Common myeloid progenitor, CD34-positive (primary cell): ENCODE data around the gene IMMP2L.
A peak's percentile ranks its signal among the peaks of the same experiment; 100 is the strongest.

Experiments used
- CTCF ChIA-PET: fragments of 350-600 bp; sonication (Branson Sonifier 250); formaldehyde crosslinking; loops from one replicate; lab custom pipeline; 2021; ENCODE audit warnings: antibody characterized with exemption; lab: Charles Lee
- POLR2A ChIA-PET: fragments of 350-600 bp; sonication (Branson Sonifier 250); formaldehyde crosslinking; loops from one replicate; lab custom pipeline; 2021; ENCODE audit warnings: antibody characterized with exemption; lab: Charles Lee
- DNase-seq, 3 donors: peaks; one replicate each; pipeline versions ENCODE4 v3.0.0 to v3.0.0-alpha.2; 2013
- H3K27ac ChIP-seq, 2 experiments: 1 replicate in 1 of 2; 2 replicates in 1 of 2; pipeline ENCODE4 v1.7.0; 2013; ENCODE audit warnings: inconsistent platforms in 2 of 2, low read length in 2 of 2, mild to moderate bottlenecking in 2 of 2, low read depth in 1 of 2, moderate library complexity in 1 of 2; ENCODE audit not compliant: severe bottlenecking in 2 of 2, insufficient read depth in 1 of 2, poor library complexity in 1 of 2
- H3K27me3 ChIP-seq, 5 experiments: replicated peaks in 2 of 5; 1 replicate in 3 of 5; 2 replicates in 2 of 5; pipeline versions ENCODE4 v1.6.1 to v1.7.0; 2013; ENCODE audit warnings: low read length in 4 of 5, mild to moderate bottlenecking in 2 of 5, moderate library complexity in 2 of 5, inconsistent platforms in 1 of 5; ENCODE audit not compliant: insufficient read depth in 5 of 5, control insufficient read depth in 4 of 5
- H3K36me3 ChIP-seq, 4 experiments: 1 replicate in 2 of 4; 2 replicates in 2 of 4; pipeline versions ENCODE4 v1.6.1 to v1.7.0; 2013; ENCODE audit warnings: low read length in 3 of 4, control low read depth in 1 of 4, mild to moderate bottlenecking in 1 of 4; ENCODE audit not compliant: control insufficient read depth in 4 of 4, insufficient read depth in 4 of 4
- H3K4me1 ChIP-seq, 4 experiments: 1 replicate in 3 of 4; 2 replicates in 1 of 4; pipeline versions ENCODE4 v1.6.1 to v1.7.1; 2013; ENCODE audit warnings: low read length in 3 of 4, mild to moderate bottlenecking in 3 of 4, control low read depth in 1 of 4, inconsistent platforms in 1 of 4, moderate library complexity in 1 of 4; ENCODE audit not compliant: control insufficient read depth in 4 of 4, insufficient read depth in 4 of 4; ENCODE audit errors: control extremely low read depth in 1 of 4
- H3K4me3 ChIP-seq, 7 experiments: 1 replicate in 4 of 7; 2 replicates in 3 of 7; pipeline versions ENCODE4 v1.5.1 to v1.7.0; 2013; ENCODE audit warnings: mild to moderate bottlenecking in 7 of 7, low read length in 6 of 7, moderate library complexity in 6 of 7, inconsistent platforms in 2 of 7, low read depth in 2 of 7, control low read depth in 1 of 7; ENCODE audit not compliant: insufficient read depth in 4 of 7, control insufficient read depth in 1 of 7; ENCODE audit errors: extremely low read depth in 1 of 7
- H3K9me3 ChIP-seq, 5 experiments: 1 replicate in 4 of 5; 2 replicates in 1 of 5; pipeline versions ENCODE4 v1.6.1 to v1.7.1; 2013; ENCODE audit warnings: low read length in 4 of 5, mild to moderate bottlenecking in 2 of 5, inconsistent platforms in 1 of 5, low read depth in 1 of 5, moderate library complexity in 1 of 5; ENCODE audit not compliant: control insufficient read depth in 4 of 5, insufficient read depth in 2 of 5; ENCODE audit errors: control extremely low read depth in 1 of 5
- WGBS: methylation state at CpG from one replicate; pipeline ENCODE4 v1.1.5; 2013; ENCODE audit not compliant: insufficient coverage; 5-methylcytosine and 5-hydroxymethylcytosine counted together

The IMMP2L gene

DNA sequence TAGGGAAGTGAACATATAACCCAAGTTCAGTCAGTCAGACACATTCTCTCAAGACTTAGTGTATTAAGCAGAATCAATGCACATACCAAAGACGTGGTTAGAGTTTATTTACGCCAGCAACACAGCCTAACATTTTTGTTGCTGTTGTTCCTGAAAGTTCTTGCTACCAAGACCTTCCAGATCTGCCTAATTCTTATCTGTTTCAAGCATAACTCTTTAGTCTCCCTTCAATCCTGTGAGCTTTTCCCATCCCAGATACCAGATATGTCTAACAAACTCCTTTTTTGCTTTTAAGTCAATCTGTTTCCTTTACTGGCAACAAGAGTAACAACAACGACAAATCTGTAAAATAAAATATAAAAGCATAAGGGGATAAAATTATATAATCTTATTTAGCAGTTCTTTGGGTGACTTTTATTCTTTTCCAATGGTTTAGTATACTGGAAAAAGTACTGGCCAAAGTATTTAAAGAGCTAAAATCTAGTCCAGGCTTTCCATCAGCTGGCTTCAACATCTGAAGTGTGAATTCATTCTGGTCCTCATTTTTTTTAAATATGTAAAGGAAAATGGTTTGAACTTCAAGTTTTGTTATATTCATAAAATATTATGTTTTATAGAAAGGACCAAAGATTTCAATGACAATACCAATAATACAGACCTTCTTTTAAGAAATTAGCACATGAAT lies 193.8 kb downstream of the IMMP2L start:
- CTCF ChIA-PET: no interaction called here
- no peak overlapping the region for H3K4me3 ChIP-seq
- DNase-seq: no peak
- H3K27me3 ChIP-seq: no peaks in the 10 kb centered on the region
- no peaks in the 10 kb centered on the region for H3K36me3 ChIP-seq
- 100% methylated on average over 2 of the region's 3 CpGs for WGBS
- POLR2A ChIA-PET: no interaction called here
- H3K9me3 ChIP-seq: no peaks in the 10 kb centered on the region
- peaks cover 0 to 2% (median 0%) of the 10 kb centered on the region in 4 experiments for H3K4me1 ChIP-seq
- no peak overlapping the region for H3K27ac ChIP-seq

DNA sequence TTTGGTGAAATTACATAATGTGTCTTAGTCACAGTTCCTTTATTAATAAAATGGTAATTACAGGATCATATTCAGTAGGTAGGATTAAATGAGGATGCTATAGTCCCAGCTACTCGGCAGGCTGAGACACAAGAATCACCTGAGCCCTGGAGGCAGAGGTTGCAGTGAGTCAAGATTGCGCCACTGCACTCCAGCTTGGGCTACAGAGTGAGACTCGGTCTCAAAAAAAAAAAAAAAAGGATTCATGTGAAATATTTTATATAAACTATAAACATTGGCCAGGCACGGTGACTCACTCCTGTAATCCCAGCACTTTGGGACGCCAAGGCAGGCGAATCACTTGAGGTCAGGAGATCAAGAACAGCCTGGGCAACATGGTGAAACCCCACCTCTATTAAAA lies 197.9 kb downstream of the IMMP2L start:
- H3K36me3 ChIP-seq: no peaks in the 10 kb centered on the region
- WGBS: 96% methylated on average over 3 of the region's 6 CpGs
- H3K4me3 ChIP-seq: no peak overlapping the region
- no peaks in the 10 kb centered on the region for H3K27me3 ChIP-seq
- ChIA-PET CTCF (interaction anchor here (1.5 kb wide), 1 partner anchor 10 kb away, joined by 4 read pairs; no protein-coding TSS in a partner anchor), POLR2A (interaction anchor here (0.7 kb wide), 1 partner anchor 209 kb away, joined by 3 read pairs; no protein-coding TSS in a partner anchor)
- no peaks in the 10 kb centered on the region for H3K4me1 ChIP-seq
- no peak overlapping the region for H3K27ac ChIP-seq
- DNase-seq: no peak
- H3K9me3 ChIP-seq: no peaks in the 10 kb centered on the region

DNA sequence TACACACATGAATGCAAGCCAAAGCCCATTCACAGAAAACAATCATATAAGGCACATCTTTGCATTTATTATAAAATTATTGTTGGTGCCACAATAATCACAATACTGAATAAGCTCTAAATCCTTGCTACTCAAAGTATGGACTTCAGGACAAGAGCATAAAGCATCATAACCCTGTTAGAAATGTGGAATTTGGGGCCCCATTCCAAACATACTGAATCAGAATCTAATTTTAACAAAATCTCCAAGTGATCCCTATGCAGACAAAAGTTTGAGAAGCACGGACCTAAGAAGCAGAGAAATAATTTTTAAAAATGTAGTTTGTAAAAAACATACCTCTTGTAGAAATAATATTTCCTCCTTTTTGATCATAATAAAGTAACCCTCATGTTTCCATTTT lies 199.2 kb downstream of the IMMP2L start:
- DNase-seq: no peak
- H3K27me3 ChIP-seq: no peaks in the 10 kb centered on the region
- no peak overlapping the region for H3K4me3 ChIP-seq
- H3K9me3 ChIP-seq: no peaks in the 10 kb centered on the region
- no peak overlapping the region for H3K27ac ChIP-seq
- ChIA-PET CTCF (no interaction called here), POLR2A (no interaction called here)
- H3K36me3 ChIP-seq: no peaks in the 10 kb centered on the region
- no CpG with 5 or more reads among the region's 1 CpG for WGBS
- H3K4me1 ChIP-seq: no peaks in the 10 kb centered on the region

DNA sequence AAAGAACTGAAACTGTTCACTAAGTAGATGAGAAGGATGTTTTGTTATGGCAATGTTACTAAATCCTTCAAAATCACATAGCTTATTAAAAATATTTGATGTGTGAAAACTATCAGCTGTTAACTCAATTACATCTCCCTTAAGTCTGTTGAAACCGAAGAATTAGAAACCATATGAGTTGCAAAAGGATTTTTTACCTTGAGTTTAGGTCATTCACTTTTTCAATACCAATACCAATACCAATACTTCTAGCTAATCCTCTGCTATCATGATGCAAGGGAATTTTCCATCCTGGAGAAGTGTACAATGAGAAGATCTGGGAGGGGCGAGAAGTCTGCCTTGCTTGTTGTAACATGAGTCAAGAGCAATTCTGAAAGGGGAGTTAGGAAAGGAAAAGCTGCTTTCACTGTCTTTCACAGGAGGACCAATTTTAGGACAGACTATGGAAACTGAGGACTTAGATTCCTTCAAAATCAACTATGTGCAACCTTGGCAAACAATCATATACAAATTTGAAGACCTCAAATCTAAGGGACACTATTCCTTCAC lies 199.7 kb downstream of the IMMP2L start:
- Histone ChIP-seq H3K9me3 (no peaks in the 10 kb centered on the region), H3K4me3 (no peak overlapping the region), H3K27ac (no peak overlapping the region), H3K4me1 (no peaks in the 10 kb centered on the region), H3K27me3 (no peaks in the 10 kb centered on the region), H3K36me3 (no peaks in the 10 kb centered on the region)
- ChIA-PET CTCF (no interaction called here), POLR2A (no interaction called here)
- 83% methylated on average over 1 of the region's 2 CpGs for WGBS
- DNase-seq: no peak

DNA sequence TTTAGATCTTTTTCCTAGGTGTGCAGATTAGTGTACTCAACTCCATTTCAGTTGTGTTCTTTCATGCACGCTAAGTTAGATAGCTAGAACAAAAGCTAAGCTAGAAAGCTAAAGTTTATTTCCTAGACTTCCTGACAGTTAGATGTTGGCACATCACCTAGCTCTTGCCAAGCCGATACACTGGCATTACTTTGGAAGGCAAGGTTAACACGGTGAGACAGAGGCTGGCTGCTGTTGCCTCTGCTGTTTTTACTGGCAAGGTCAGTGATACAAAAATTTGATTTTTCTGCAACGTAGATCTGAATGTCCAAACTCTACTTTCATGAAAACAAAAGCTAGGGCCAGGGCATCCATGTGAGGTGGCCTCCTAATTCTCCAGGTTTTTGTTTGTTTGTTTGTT lies 203.4 kb downstream of the IMMP2L start:
- CTCF ChIA-PET: no interaction called here
- no peaks in the 10 kb centered on the region for H3K27me3 ChIP-seq
- no peak overlapping the region for H3K4me3 ChIP-seq
- no peaks in the 10 kb centered on the region for H3K9me3 ChIP-seq
- POLR2A ChIA-PET: no interaction called here
- no peaks in the 10 kb centered on the region for H3K36me3 ChIP-seq
- DNase-seq: no peak
- 94% methylated on average over 2 of the region's 4 CpGs for WGBS
- no peak overlapping the region for H3K27ac ChIP-seq
- H3K4me1 ChIP-seq: no peaks in the 10 kb centered on the region

DNA sequence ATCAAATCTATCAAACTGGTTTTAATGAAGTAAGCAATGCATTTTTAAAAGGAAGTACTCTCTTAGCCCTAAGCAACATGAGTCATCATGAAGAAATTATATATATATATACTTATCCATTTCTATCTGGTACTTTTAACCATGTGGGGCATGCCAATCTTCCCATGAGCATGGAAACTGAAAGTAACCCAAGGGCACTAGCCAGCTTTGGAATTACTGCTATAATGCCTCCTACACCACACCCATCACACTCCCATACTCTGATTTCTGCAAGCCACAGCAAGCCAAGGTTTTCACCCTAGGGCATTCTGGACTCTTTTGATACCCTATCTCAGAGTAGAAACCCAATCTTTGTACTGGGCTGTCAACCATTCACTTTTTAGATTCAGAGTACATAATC lies 204.6 kb downstream of the IMMP2L start:
- CTCF ChIA-PET: interaction anchor here (1.0 kb wide), 1 partner anchor 19 kb away, joined by 3 read pairs; no protein-coding TSS in a partner anchor
- no peaks in the 10 kb centered on the region for H3K27me3 ChIP-seq
- POLR2A ChIA-PET: no interaction called here
- no peak overlapping the region for H3K27ac ChIP-seq
- H3K4me1 ChIP-seq: no peaks in the 10 kb centered on the region
- H3K36me3 ChIP-seq: peaks cover 0 to 4% (median 0%) of the 10 kb centered on the region in 4 experiments
- peak in 2 of 3 donors; percentile 27 to 29 for DNase-seq
- H3K4me3 ChIP-seq: no peak overlapping the region
- H3K9me3 ChIP-seq: no peaks in the 10 kb centered on the region

DNA sequence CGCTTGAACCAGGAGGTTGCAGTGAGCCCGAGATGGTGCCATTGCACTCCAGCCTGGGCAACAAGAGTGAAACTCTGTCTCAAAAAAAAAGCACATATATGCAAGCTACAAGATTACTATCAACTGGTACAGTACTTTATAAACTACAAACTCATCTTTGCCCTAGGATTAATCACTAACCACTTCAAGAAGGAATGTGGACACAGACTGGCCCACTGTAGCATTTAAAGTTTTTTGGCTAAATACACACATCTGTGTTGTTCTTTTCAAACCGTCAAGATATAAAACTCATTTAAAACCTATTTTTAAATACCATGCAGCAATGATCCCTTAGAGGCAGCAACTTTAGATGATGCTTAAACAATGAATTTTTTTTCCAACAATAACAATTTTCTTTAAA lies 205.4 kb downstream of the IMMP2L start:
- Histone ChIP-seq H3K4me1 (no peaks in the 10 kb centered on the region), H3K9me3 (no peaks in the 10 kb centered on the region), H3K27me3 (no peaks in the 10 kb centered on the region), H3K4me3 (no peak overlapping the region), H3K36me3 (peaks cover 0 to 5% (median 0%) of the 10 kb centered on the region in 4 experiments), H3K27ac (no peak overlapping the region)
- ChIA-PET CTCF (interaction anchor here (1.0 kb wide), 1 partner anchor 18 kb away, joined by 3 read pairs; no protein-coding TSS in a partner anchor), POLR2A (no interaction called here)
- WGBS: 100% methylated on average over 3 of the region's 3 CpGs
- DNase-seq: no peak
